WI38 (cell line): ENCODE measurements around the gene DEDD2.

Experiments used
- H3K4me3 ChIP-seq: 2 replicates; pipeline ENCODE4 v1.5.1; 2011; ENCODE audit warnings: low read depth, mild to moderate bottlenecking, control low read depth, low read length
- TF ChIP-seq, protein P1 (sequence below): IDR thresholded peaks from 2 replicates; pipeline ENCODE4 v1.5.1; 2012; ENCODE audit warnings: low read depth, mild to moderate bottlenecking, control low read depth, low read length

Gene DEDD2

GRCh38 chr19:42152910-42153671 lies 64.4 kb downstream of the DEDD2 start:
- TF ChIP-seq, protein P1, sequence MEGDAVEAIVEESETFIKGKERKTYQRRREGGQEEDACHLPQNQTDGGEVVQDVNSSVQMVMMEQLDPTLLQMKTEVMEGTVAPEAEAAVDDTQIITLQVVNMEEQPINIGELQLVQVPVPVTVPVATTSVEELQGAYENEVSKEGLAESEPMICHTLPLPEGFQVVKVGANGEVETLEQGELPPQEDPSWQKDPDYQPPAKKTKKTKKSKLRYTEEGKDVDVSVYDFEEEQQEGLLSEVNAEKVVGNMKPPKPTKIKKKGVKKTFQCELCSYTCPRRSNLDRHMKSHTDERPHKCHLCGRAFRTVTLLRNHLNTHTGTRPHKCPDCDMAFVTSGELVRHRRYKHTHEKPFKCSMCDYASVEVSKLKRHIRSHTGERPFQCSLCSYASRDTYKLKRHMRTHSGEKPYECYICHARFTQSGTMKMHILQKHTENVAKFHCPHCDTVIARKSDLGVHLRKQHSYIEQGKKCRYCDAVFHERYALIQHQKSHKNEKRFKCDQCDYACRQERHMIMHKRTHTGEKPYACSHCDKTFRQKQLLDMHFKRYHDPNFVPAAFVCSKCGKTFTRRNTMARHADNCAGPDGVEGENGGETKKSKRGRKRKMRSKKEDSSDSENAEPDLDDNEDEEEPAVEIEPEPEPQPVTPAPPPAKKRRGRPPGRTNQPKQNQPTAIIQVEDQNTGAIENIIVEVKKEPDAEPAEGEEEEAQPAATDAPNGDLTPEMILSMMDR, result no peak
- no peak overlapping the region for H3K4me3 ChIP-seq

DNA sequence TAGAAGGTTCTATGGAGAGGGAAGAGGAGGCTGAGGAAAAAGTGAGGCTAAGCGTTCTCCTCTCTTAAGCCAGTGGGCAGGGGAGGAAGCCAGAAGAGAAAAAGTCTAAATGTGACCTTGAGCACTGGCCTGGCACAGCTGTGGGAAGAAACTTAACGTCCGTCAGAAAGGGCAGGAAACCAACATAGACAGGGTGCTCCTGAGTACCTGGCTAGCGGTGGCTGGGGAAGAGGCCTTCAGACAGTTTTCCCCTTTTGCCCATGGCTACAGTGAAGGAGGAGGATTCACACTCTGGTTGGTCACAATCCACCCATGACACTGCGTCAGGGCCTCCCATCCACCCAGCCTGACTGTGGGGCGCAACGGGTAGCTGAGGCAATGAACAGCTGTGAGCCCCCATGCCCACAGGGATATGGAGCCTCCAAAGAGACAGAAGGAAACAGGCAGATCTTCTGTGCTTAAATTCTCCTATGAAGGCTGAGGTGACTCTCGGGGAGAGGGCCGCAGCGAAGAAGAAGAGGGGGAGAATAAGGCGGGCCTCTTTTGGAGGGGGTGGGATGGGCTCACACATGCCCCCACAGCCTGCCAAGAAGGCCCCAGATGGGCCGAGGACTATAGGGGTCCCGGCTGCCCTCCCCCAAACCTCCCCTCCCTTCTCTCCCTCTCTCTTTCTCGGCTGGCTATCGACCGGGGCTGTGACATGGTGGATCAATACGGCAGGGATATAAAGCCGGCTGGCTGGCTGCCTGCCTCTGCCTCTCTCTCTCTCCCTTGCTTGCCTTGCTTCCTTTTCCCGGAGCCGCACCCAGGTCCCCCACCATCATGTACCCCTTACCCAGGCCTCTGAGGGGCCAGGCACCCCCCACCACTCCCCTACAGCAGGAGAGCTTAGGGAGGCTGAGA lies 65.4 kb downstream of the DEDD2 start:
- TF ChIP-seq, protein P1, result no peak

GRCh38 chr19:42150911-42151361 lies 66.5 kb downstream of the DEDD2 start:
- H3K4me3 ChIP-seq, result no peak overlapping the region
- TF ChIP-seq, protein P1, result no peak

More for the DNA sequence above, 65.4 kb downstream of the DEDD2 start:
- no peak overlapping the region for H3K4me3 ChIP-seq

DNA sequence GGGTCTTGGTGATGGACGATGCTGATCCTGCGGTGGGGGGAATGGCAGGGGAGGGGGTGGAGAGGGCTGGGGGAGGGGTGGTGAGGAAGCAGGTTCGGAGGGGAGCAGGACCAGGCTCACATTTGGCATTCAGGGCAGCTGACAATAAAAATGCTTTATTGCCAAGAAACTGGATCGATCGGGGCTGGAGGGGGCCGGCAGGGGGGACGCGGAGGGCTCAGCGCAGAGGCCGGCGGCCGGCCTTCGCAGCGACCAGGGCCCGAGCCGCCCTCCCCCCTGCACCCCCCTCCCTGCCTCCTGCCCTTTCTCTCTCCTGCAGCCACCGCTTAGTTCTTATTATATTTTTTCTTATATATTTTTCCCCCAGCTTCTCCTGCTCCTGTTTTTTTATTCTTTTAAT lies 67.1 kb downstream of the DEDD2 start:
- TF ChIP-seq, protein P1, result no peak
- H3K4me3 ChIP-seq, result no peak overlapping the region

DNA sequence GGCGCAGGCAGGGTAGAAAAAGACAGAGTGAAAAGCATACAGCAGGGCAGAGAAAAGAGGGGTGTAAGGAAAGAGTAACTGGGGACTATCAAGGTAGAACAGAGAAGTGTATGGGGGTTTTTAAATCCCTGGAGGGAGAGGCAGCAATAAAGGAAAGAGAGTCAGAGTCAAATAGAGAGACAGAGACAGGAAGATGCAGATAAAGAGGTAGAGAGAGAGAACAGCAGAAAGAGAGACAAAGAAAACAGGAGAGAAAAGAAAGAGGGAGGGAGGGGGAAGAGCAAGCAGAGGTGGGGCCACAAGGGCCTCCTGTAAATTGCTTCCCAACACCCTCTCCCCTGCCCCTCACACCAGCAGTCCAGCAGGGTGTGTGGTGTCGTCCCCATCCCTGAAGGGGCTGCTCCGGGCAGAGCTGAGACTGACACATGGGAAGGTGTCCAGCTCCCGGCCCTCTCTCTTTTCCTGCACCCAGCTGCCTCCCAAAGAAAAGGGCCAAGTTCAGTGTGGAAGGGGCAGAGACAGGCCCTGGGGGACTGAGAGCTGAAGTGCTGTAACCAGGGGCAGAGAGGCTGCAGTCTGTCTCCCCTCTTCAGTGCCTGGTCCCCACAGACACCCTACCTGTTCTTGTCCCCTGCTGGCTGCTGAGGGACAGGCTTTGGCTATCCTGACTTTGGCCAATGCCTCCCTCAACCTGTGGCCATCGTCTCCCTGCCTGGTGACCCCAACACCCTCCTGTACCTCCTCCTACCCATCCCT lies 67.9 kb downstream of the DEDD2 start:
- H3K4me3 ChIP-seq, result no peak overlapping the region
- TF ChIP-seq, protein P1, result no peak
